AG04449 (cell line): ENCODE results near the gene ABCC8.

Source experiments
- CTCF ChIA-PET: fragments of 350-600 bp; formaldehyde crosslinking; extraction: SDS; loops from one replicate; lab custom pipeline; 2021; ENCODE audit warnings: antibody characterized with exemption; lab: Yijun Ruan, JAX
- POLR2A ChIA-PET: fragments of 400-600, 350-600 bp; formaldehyde crosslinking; extraction: SDS; loops from one replicate; lab custom pipeline; 2020; ENCODE audit warnings: antibody characterized with exemption, inconsistent platforms; lab: Yijun Ruan, JAX
- DNase-seq: peaks from one replicate; pipeline ENCODE4 v3.0.0-alpha.2; 2010; ENCODE audit warnings: low read depth, low spot score
- H3K4me3 ChIP-seq: 2 replicates; pipeline ENCODE4 v1.5.1; 2011; ENCODE audit warnings: low read depth, mild to moderate bottlenecking, control low read depth, low read length
- CTCF ChIP-seq: IDR thresholded peaks from one replicate; pipeline ENCODE4 v1.5.1; 2011; ENCODE audit warnings: mild to moderate bottlenecking, moderate library complexity, low read length, control low read depth, inconsistent platforms; ENCODE audit not compliant: insufficient read depth; ENCODE audit errors: missing control alignments

Gene ABCC8

DNA sequence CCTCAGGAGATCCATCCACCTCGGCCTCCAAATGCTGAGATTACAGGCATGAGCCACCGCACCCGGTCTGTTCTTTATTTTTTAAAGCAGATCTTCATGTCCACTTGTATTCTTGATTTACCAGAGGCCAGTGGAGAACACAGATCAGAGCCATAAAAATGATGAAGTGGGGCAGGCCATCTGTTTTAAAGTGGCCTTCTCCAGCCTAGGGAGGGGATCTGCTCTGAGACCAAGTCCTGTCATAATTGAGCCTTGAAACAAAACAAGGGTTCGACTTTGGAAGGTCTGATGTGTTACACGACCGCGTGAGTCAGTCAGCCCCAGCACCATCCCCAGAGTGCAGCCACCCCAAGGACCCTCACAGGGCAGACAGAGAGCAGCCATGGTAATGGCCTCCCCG, 27.5 kb downstream of the ABCC8 start:
- no peak for DNase-seq
- CTCF ChIA-PET, result interaction anchor here (0.6 kb wide), 1 partner anchor 81 kb away, joined by 3 read pairs; no protein-coding TSS in a partner anchor
- no peak overlapping the region for H3K4me3 ChIP-seq
- POLR2A ChIA-PET, result interaction anchor here (0.5 kb wide), 1 partner anchor 390 kb away, joined by 5 read pairs; no protein-coding TSS in a partner anchor
- no peak for TF ChIP-seq CTCF

DNA sequence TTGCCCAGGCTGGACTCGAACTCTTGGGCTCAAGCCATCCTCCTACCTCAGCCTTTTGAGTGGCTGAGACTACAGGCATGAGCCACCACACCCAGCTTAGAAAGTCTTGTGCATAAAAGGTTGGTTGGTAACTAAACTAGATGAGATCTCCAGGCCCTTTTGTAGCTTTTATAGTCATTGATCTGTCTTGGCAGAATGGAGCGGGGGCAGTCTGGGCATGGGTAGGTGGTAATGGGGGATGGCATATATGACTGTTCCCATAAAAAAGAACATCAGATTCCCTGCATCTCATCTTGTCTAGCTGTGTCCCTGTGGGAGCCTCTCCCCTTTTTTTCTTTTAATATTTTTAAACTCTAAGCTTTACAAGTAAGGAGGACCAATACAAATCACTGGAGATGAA, 30.2 kb downstream of the ABCC8 start:
- ChIA-PET CTCF (no interaction called here), POLR2A (no interaction called here)
- H3K4me3 ChIP-seq, result no peak overlapping the region
- no peak for DNase-seq
- no peak for TF ChIP-seq CTCF

DNA sequence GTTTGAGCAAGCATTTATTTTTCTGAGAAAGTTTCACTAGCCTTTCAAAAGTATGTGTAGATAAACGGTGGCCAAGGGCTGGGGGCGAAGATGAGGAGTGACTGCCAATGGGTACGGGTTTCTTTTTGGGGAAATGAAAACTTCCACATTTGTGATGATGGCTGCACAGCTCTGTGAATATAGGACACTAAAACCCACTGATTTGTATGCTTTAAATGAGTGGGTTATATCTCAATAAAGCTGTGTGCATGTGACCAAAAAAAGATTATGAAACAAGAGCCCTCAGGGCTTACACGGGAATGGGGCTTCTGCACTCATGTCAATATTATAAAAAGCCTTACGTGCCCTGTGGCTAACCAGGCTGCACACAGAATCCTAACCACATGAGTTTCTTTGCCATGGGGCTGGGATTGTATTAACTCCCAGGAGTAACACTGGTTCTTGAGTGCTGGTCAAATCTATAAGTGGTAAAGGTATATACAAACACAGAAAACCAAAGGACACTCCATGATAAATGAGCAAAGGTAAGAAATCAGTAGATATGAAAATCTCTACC, 31.3 kb downstream of the ABCC8 start:
- no peak for DNase-seq
- H3K4me3 ChIP-seq, result no peak overlapping the region
- no peak for TF ChIP-seq CTCF
- ChIA-PET POLR2A (no interaction called here), CTCF (interaction anchor here (0.9 kb wide), 1 partner anchor 59 kb away, joined by 3 read pairs; no protein-coding TSS in a partner anchor)

DNA sequence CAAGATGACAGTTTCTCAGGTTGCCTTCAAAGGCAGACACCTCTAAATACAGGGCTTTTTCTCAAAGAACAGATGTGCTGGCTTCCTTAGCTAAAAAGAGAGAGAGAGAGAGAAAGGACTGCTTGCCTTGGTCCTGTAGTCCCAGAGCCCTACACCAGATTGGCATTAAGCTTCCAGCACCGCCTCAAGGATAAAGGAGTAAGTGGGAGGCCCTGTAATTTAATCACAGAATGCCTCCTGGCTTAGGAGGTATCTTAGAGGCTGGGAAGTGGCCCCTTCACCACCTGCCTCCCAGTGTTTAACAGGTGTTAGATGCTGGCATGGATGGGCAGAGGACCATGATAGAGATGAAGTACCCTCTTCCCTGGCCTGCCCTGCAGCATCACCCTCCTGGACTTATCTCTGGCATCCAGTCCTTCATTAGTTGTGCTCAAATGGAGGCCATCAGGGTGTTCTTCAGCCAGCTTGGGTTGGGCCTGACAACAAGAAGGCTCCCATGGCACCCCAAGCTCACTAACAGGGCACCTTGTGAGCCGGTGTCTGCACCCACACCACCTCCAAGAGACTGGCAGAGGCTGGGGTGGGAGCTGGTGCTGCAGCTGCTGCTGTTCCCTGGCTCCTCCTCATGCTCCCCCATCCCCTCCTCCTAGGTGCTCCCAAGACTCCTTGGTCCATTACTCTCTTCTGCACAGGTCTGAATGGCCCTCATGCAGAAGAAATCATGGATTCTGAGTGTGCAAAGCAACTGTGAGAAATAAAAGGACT, 32.5 kb downstream of the ABCC8 start:
- no peak overlapping the region for H3K4me3 ChIP-seq
- CTCF ChIA-PET, result interaction anchor here (0.9 kb wide), 1 partner anchor 57 kb away, joined by 3 read pairs; no protein-coding TSS in a partner anchor
- no peak for DNase-seq
- POLR2A ChIA-PET, result no interaction called here
- TF ChIP-seq CTCF, result no peak

DNA sequence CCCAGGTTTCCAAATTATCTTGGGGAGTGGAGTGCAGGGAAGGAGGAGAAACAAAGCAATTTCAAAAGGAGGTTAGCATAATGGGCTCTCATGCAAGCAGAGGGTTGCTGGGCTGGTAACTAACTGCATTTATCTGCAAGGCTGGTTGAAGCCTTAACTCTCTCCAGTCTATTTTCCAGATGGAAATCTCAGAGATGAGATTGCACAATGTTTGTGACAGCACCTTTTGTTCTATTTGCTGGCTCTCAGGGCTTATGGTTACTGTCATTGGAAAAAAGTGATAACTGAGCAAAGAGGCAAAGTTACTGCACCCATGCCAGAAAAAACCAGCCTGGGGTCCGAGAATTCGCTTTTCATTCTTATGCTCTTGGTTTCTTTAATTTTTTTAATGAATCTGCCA, 33.2 kb downstream of the ABCC8 start:
- TF ChIP-seq CTCF, result no peak
- ChIA-PET CTCF (no interaction called here), POLR2A (no interaction called here)
- no peak overlapping the region for H3K4me3 ChIP-seq
- no peak for DNase-seq

DNA sequence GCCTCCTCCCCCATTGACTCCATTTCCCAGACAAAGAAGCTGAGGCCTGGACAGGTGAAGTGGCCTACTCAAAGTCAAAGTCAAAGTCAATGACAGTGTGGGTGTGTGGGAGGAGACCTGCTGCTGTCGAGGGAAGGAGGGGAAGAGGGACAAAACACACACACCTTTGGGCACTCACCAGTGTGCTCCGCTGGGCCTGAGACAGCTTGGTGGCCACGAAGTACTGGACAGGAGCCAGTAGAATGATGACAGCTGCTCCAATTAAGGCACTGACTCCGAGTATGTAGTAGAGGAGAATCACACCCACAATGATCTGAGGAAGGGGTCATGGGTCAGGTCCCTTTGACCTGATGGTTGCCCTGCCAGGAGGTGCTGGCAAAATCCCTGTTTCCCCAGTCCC, 33.6 kb downstream of the ABCC8 start:
- ChIA-PET POLR2A (no interaction called here), CTCF (no interaction called here)
- DNase-seq, result no peak
- no peak for TF ChIP-seq CTCF
- H3K4me3 ChIP-seq, result no peak overlapping the region
